Keratinocyte (primary cell): ENCODE data around the gene PGAP6. TPM values are rescaled to one million over a fixed set of nuclear protein-coding genes. Genes with fewer than 3 reads are reported as not detected.
A peak's percentile ranks its signal among the peaks of the same experiment; 100 is the strongest.

ENCODE experiments used
- DNase-seq: peaks from one replicate; pipeline ENCODE4 v3.0.0-alpha.2; 2011; ENCODE audit warnings: low read depth, missing footprints, low spot score
- FAIRE-seq: peaks from 2 replicates; lab custom pipeline; 2011; peaks lifted over from hg19 to GRCh38; lab: Jason Lieb, UNC
- H2AFZ ChIP-seq: 2 replicates; pipeline ENCODE4 v1.6.0; 2012; ENCODE audit warnings: low read length, control low read depth, inconsistent platforms; ENCODE audit not compliant: control insufficient read depth
- H3K27ac ChIP-seq: 2 replicates; pipeline ENCODE4 v1.5.1; 2011; ENCODE audit warnings: low read length; ENCODE audit not compliant: control insufficient read depth, insufficient read depth
- H3K27me3 ChIP-seq: 3 replicates; pipeline ENCODE4 v1.6.0; 2011; ENCODE audit warnings: low read length; ENCODE audit not compliant: control insufficient read depth, insufficient read depth; ENCODE audit errors: extremely low read depth
- H3K36me3 ChIP-seq, 2 experiments: 2 replicates in 1 of 2; 3 replicates in 1 of 2; pipeline ENCODE4 v1.5.1; 2011; ENCODE audit warnings: low read length in 2 of 2, mild to moderate bottlenecking in 1 of 2; ENCODE audit not compliant: control insufficient read depth in 2 of 2, insufficient read depth in 2 of 2; ENCODE audit errors: extremely low read depth in 1 of 2
- H3K4me1 ChIP-seq: 3 replicates; pipeline ENCODE4 v1.5.1; 2011; ENCODE audit warnings: low read length; ENCODE audit not compliant: control insufficient read depth, insufficient read depth; ENCODE audit errors: extremely low read depth
- H3K4me2 ChIP-seq: 3 replicates; pipeline ENCODE4 v1.6.0; 2011; ENCODE audit warnings: low read depth, low read length; ENCODE audit not compliant: control insufficient read depth, insufficient read depth; ENCODE audit errors: extremely low read depth
- H3K4me3 ChIP-seq, 3 experiments: fragments of 200-600 bp in 1 of 3; sonication (generic) in 1 of 3; 2 replicates in 2 of 3; 3 replicates in 1 of 3; pipeline ENCODE4 v1.5.1; 2011 to 2016; ENCODE audit warnings: low read length in 3 of 3, mild to moderate bottlenecking in 3 of 3, control low read depth in 2 of 3, inconsistent platforms in 1 of 3, low read depth in 1 of 3, mixed read lengths in 1 of 3, mixed run types in 1 of 3, moderate library complexity in 1 of 3; ENCODE audit not compliant: control insufficient read depth in 2 of 3, insufficient read depth in 2 of 3; ENCODE audit errors: extremely low read depth in 1 of 3
- H3K79me2 ChIP-seq: 2 replicates; pipeline ENCODE4 v1.6.0; 2012; ENCODE audit warnings: low read length; ENCODE audit not compliant: control insufficient read depth, insufficient read depth
- H3K9ac ChIP-seq: 3 replicates; pipeline ENCODE4 v1.6.0; 2011; ENCODE audit warnings: low read length; ENCODE audit not compliant: control insufficient read depth, insufficient read depth; ENCODE audit errors: extremely low read depth
- H3K9me1 ChIP-seq: 3 replicates; pipeline ENCODE4 v1.6.0; 2011; ENCODE audit warnings: low read length; ENCODE audit not compliant: control insufficient read depth, insufficient read depth; ENCODE audit errors: extremely low read depth
- H3K9me3 ChIP-seq: 2 replicates; pipeline ENCODE4 v1.5.1; 2012; ENCODE audit warnings: low read depth, low read length; ENCODE audit not compliant: control insufficient read depth
- H4K20me1 ChIP-seq: 3 replicates; pipeline ENCODE4 v1.6.0; 2011; ENCODE audit warnings: low read length; ENCODE audit not compliant: control insufficient read depth, insufficient read depth; ENCODE audit errors: extremely low read depth
- EZH2 ChIP-seq: IDR thresholded peaks from one replicate; pipeline ENCODE4 v1.6.1; 2012; ENCODE audit warnings: inconsistent platforms, mild to moderate bottlenecking, low read length, moderate library complexity
- dilution Hi-C: fragments of 300-500 bp; cut with MboI; formaldehyde crosslinking; loops from one replicate; pipeline ENCODE4 v1.7.0; 2020; ENCODE audit warnings: low sequenced_read_pairs; ENCODE audit not compliant: extremely low pct_ligation_motif_present
- polyA plus RNA-seq, 5 experiments: library from polyadenylated mRNA; depleted of rRNA in 3 of 5; stranded (reverse) in 3 of 5; stranded (forward) in 1 of 5; unstranded in 1 of 5; fragments of >200 nt; gene quantifications; 1 replicate in 1 of 5; 2 replicates in 3 of 5; 3 replicates in 1 of 5; pipeline versions ENCODE4 v1.2.1 to v1.2.3, GENCODE V29; 2011 to 2012; ENCODE audit warnings: missing spikeins in 2 of 5, low read depth in 1 of 5, low replicate concordance in 1 of 5
- TF ChIP-seq, protein P1 (sequence below), 3 experiments: IDR thresholded peaks in 1 of 3; conservative IDR thresholded peaks in 1 of 3; optimal IDR thresholded peaks in 1 of 3; 2 replicates in 2 of 3; 3 replicates in 1 of 3; pipeline versions ENCODE3 to v1.5.1; 2011; ENCODE audit warnings: low read length in 3 of 3, mild to moderate bottlenecking in 3 of 3, moderate library complexity in 2 of 3, control low read depth in 1 of 3, inconsistent platforms in 1 of 3; ENCODE audit not compliant: insufficient read depth in 2 of 3; ENCODE audit errors: extremely low read depth in 1 of 3

PGAP6 gene
- polyA plus RNA-seq, 1 donor (not counting 4 experiments of a cell fraction or from before 2014, with no cell fraction given), result 25.5 TPM

GRCh38 chr16:353404-354290 lies 28.1 kb downstream of the PGAP6 start:
- Histone ChIP-seq H2AFZ (peak overlapping the region; percentile 63), H3K4me1 (peaks cover 27% of the 10 kb centered on the region), H3K9me3 (no peaks in the 10 kb centered on the region), H3K9ac (peak overlapping the region; percentile 76), H3K27me3 (no peaks in the 10 kb centered on the region), H3K4me3 (peak overlapping the region; percentile 31 to 54 (median 49)), H3K27ac (peak overlapping the region; percentile 87), H3K4me2 (peak overlapping the region; percentile 85), H3K79me2 (peaks cover 32% of the 10 kb centered on the region), H3K9me1 (peaks cover 10% of the 10 kb centered on the region), H3K36me3 (peaks cover 3 to 7% of the 10 kb centered on the region in 2 experiments), H4K20me1 (no peaks in the 10 kb centered on the region)
- TF ChIP-seq, protein P1, sequence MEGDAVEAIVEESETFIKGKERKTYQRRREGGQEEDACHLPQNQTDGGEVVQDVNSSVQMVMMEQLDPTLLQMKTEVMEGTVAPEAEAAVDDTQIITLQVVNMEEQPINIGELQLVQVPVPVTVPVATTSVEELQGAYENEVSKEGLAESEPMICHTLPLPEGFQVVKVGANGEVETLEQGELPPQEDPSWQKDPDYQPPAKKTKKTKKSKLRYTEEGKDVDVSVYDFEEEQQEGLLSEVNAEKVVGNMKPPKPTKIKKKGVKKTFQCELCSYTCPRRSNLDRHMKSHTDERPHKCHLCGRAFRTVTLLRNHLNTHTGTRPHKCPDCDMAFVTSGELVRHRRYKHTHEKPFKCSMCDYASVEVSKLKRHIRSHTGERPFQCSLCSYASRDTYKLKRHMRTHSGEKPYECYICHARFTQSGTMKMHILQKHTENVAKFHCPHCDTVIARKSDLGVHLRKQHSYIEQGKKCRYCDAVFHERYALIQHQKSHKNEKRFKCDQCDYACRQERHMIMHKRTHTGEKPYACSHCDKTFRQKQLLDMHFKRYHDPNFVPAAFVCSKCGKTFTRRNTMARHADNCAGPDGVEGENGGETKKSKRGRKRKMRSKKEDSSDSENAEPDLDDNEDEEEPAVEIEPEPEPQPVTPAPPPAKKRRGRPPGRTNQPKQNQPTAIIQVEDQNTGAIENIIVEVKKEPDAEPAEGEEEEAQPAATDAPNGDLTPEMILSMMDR (optimal IDR thresholded peaks at IDR 0.05 in 1 of 3, IDR thresholded peaks at IDR 0.05 in 1 of 3, conservative IDR thresholded peaks at IDR 0.05 in 1 of 3; ENCODE audit: extremely low read depth in 1 of 3, insufficient read depth in 2 of 3, low read length in 3 of 3), result no peak
- TF ChIP-seq EZH2, result no peak
- DNase-seq, result no peak
- FAIRE-seq, result no peak
- dilution Hi-C loops, result no loop called here

DNA sequence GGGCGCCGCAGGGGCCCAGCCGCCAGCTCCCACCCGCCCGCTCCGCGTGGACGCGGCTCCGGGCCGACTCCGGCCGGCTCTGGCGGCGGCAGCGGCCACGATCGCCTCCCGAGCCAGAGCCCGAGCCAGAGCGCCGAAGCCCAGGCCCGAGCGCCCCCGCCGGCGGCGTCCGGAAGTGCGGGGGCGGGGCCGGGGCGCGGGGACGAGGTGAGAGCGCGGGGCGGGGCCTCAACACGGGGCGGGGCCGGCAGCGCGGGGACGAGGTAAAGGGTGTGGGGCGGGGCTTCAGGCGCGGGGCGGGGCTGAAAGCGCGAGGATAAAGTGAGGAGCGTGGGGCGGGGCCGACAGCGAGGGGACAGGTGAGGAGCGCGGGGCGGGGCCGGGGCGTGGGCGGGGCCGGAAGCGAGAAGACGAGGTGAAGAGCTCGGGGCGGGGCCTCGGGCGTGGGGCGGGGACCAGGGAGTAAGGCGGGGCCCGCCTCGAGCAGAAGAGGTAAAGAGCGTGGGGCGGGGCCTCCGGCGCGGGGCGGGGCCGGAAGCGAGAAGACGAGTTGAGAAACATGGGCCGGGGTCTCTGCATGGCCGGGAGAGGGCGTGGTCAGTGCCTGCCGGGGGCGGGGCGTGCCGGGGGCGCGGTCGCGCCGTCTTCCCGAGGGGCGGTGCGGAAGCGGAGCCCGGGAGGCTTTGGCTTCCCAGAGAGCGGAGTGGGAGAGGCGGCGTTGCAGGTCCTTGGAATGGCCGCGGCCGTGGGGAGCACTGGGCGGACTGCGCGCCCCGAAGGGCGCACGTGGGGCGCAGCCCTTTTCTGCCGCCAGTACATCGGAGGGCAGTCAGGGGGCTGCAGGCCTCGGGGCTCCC lies 29.0 kb downstream of the PGAP6 start, which contains the start of gene AXIN1:
Gene AXIN1 (minus strand): TSS at position 177 of the 857 bp plus-strand sequence. CDS start 5,698 bp downstream, outside the sequence.
- peaks cover 27% of the 10 kb centered on the region for H3K4me1 ChIP-seq
- H3K4me3 ChIP-seq, result peak within 1 kb of the TSS; percentile 63 to 69 (median 67)
- no peaks in the 10 kb centered on the region for H3K27me3 ChIP-seq
- peak; percentile 88 for DNase-seq
- H3K9me3 ChIP-seq, result no peaks in the 10 kb centered on the region
- H3K9ac ChIP-seq, result peak within 1 kb of the TSS; percentile 76
- peaks cover 4 to 7% of the 10 kb centered on the region in 2 experiments for H3K36me3 ChIP-seq
- peak within 1 kb of the TSS; percentile 85 for H3K4me2 ChIP-seq
- H4K20me1 ChIP-seq, result peaks cover 4% of the 10 kb centered on the region
- H2AFZ ChIP-seq, result peak within 1 kb of the TSS; percentile 30
- H3K27ac ChIP-seq, result peak within 1 kb of the TSS; percentile 87
- FAIRE-seq, result peak; percentile 13
- H3K9me1 ChIP-seq, result peaks cover 10% of the 10 kb centered on the region
- dilution Hi-C loops, result no loop called here
- TF ChIP-seq, protein P1 (optimal IDR thresholded peaks at IDR 0.05 in 1 of 3, IDR thresholded peaks at IDR 0.05 in 1 of 3, conservative IDR thresholded peaks at IDR 0.05 in 1 of 3; ENCODE audit: extremely low read depth in 1 of 3, insufficient read depth in 2 of 3, low read length in 3 of 3), result peak in 2 of 3 experiments; percentile 34 to 44
- no peak for TF ChIP-seq EZH2
- peaks cover 40% of the 10 kb centered on the region for H3K79me2 ChIP-seq
